WTC11 (cell line): Measurements from ENCODE around the gene ITGA3. TPM values are rescaled to one million over a fixed set of nuclear protein-coding genes. Genes with fewer than 3 reads are reported as not detected.

ENCODE experiments used
- ATAC-seq: fragments of 200-7000 bp; cut with Tn5 transposase; 2 replicates; pipeline ENCODE4 v1.10.0; 2021; ENCODE audit warnings: mild to moderate bottlenecking, moderate library complexity
- CTCF ChIA-PET: fragments of 300-600 bp; sonication (Branson Sonifier 250); formaldehyde crosslinking; loops from one replicate; lab custom pipeline; 2021; ENCODE audit warnings: antibody characterized with exemption; lab: Charles Lee
- POLR2A ChIA-PET: fragments of 350-600 bp; sonication (Branson Sonifier 250); formaldehyde crosslinking; loops from one replicate; lab custom pipeline; 2021; ENCODE audit warnings: antibody characterized with exemption; lab: Charles Lee
- DNase-seq: peaks from one replicate; pipeline ENCODE4 v3.0.0; 2021; ENCODE audit warnings: low spot score
- H3K27ac Mint-ChIP-seq: 2 replicates; pipeline ENCODE4 v1.8.0; 2021; ENCODE audit warnings: mixed read lengths
- H3K27me3 Mint-ChIP-seq: 2 replicates; pipeline ENCODE4 v1.8.0; 2021; ENCODE audit warnings: low read depth, mild to moderate bottlenecking, moderate library complexity, mixed read lengths
- H3K36me3 Mint-ChIP-seq: 2 replicates; pipeline ENCODE4 v1.8.0; 2021; ENCODE audit warnings: mixed read lengths
- H3K4me1 Mint-ChIP-seq: 2 replicates; pipeline ENCODE4 v1.8.0; 2022; ENCODE audit warnings: mixed read lengths
- H3K4me3 Mint-ChIP-seq: 2 replicates; pipeline ENCODE4 v1.8.0; 2021; ENCODE audit warnings: mild to moderate bottlenecking, moderate library complexity, mixed read lengths
- H3K9me3 Mint-ChIP-seq: 2 replicates; pipeline ENCODE4 v1.8.0; 2021; ENCODE audit warnings: mixed read lengths
- ARID4B ChIP-seq: sonication (generic); formaldehyde crosslinking; IDR thresholded peaks from 2 replicates; pipeline ENCODE4 v1.8.0; 2023; ENCODE audit warnings: missing genetic modification reagents, mild to moderate bottlenecking, borderline replicate concordance
- E2F1 ChIP-seq: sonication (generic); formaldehyde crosslinking; IDR thresholded peaks from 2 replicates; pipeline ENCODE4 v1.8.0; 2022; ENCODE audit warnings: mild to moderate bottlenecking, missing genetic modification reagents
- E2F5 ChIP-seq: sonication (generic); formaldehyde crosslinking; IDR thresholded peaks from 2 replicates; pipeline ENCODE4 v1.8.1; 2022; ENCODE audit warnings: mild to moderate bottlenecking, moderate library complexity, missing genetic modification reagents
- EMX1 ChIP-seq: fragments of 250-450 bp; sonication (Bioruptor Pico); IDR thresholded peaks from 2 replicates; pipeline ENCODE4 v1.8.0; 2021; ENCODE audit warnings: mild to moderate bottlenecking
- ESRRA ChIP-seq: sonication (generic); formaldehyde crosslinking; IDR thresholded peaks from 2 replicates; pipeline ENCODE4 v1.8.1; 2022; ENCODE audit warnings: mild to moderate bottlenecking, missing genetic modification reagents, borderline replicate concordance
- FOXK1 ChIP-seq: sonication (generic); formaldehyde crosslinking; IDR thresholded peaks from 2 replicates; pipeline ENCODE4 v1.8.0; 2022; ENCODE audit warnings: mild to moderate bottlenecking, moderate library complexity, missing genetic modification reagents
- KAT7 ChIP-seq: sonication (generic); formaldehyde crosslinking; IDR thresholded peaks from 2 replicates; pipeline ENCODE4 v1.8.1; 2023; ENCODE audit warnings: missing genetic modification reagents, mild to moderate bottlenecking, borderline replicate concordance
- MLX ChIP-seq: sonication (generic); formaldehyde crosslinking; IDR thresholded peaks from 2 replicates; pipeline ENCODE4 v1.8.1; 2023; ENCODE audit warnings: mild to moderate bottlenecking, missing genetic modification reagents, moderate library complexity
- NR2C2 ChIP-seq: sonication (generic); formaldehyde crosslinking; IDR thresholded peaks from 2 replicates; pipeline ENCODE4 v1.8.0; 2022; ENCODE audit warnings: mild to moderate bottlenecking, missing genetic modification reagents
- PREB ChIP-seq: sonication (generic); formaldehyde crosslinking; IDR thresholded peaks from 2 replicates; pipeline ENCODE4 v1.8.1; 2022; ENCODE audit warnings: mild to moderate bottlenecking, missing genetic modification reagents, moderate library complexity, borderline replicate concordance
- SOX15 ChIP-seq: fragments of 250-450 bp; sonication (Bioruptor Pico); IDR thresholded peaks from 2 replicates; pipeline ENCODE4 v1.9.0; 2021; ENCODE audit warnings: mild to moderate bottlenecking
- TEAD1 ChIP-seq: sonication (generic); formaldehyde crosslinking; IDR thresholded peaks from 2 replicates; pipeline ENCODE4 v1.8.0; 2022; ENCODE audit warnings: mild to moderate bottlenecking, missing genetic modification reagents
- ZBTB21 ChIP-seq: sonication (generic); formaldehyde crosslinking; IDR thresholded peaks from 2 replicates; pipeline ENCODE4 v1.8.1; 2023; ENCODE audit warnings: mild to moderate bottlenecking, missing genetic modification reagents, borderline replicate concordance
- ZNF219 ChIP-seq: sonication (generic); formaldehyde crosslinking; IDR thresholded peaks from 2 replicates; pipeline ENCODE4 v1.8.0; 2023; ENCODE audit warnings: missing genetic modification reagents, mild to moderate bottlenecking, borderline replicate concordance
- ZNF416 ChIP-seq: fragments of 250-450 bp; sonication (Bioruptor Pico); IDR thresholded peaks from 2 replicates; pipeline ENCODE4 v1.9.0; 2021; ENCODE audit warnings: mild to moderate bottlenecking, inconsistent platforms
- ZNF425 ChIP-seq: fragments of 250-450 bp; sonication (Bioruptor Pico); conservative IDR thresholded peaks from 2 replicates; pipeline ENCODE4 v1.9.0; 2021; ENCODE audit warnings: mild to moderate bottlenecking
- total RNA-seq: library from RNA; stranded (reverse); gene quantifications from 3 replicates; pipeline ENCODE4 v1.2.3, GENCODE V29; 2021
- TF ChIP-seq, protein P1 (sequence below): sonication (generic); formaldehyde crosslinking; IDR thresholded peaks from 2 replicates; pipeline ENCODE4 v1.8.1; 2023; ENCODE audit warnings: mild to moderate bottlenecking, missing genetic modification reagents, borderline replicate concordance
- TF ChIP-seq, protein P2 (sequence below): fragments of 250-450 bp; sonication (Bioruptor Pico); IDR thresholded peaks from 2 replicates; pipeline ENCODE4 v1.9.0; 2021; ENCODE audit warnings: moderate library complexity, mild to moderate bottlenecking, inconsistent platforms, borderline replicate concordance

ITGA3 gene
- total RNA-seq, 1 experiment from 2014 or later, result 35.3 TPM

- TF ChIP-seq, protein P1, sequence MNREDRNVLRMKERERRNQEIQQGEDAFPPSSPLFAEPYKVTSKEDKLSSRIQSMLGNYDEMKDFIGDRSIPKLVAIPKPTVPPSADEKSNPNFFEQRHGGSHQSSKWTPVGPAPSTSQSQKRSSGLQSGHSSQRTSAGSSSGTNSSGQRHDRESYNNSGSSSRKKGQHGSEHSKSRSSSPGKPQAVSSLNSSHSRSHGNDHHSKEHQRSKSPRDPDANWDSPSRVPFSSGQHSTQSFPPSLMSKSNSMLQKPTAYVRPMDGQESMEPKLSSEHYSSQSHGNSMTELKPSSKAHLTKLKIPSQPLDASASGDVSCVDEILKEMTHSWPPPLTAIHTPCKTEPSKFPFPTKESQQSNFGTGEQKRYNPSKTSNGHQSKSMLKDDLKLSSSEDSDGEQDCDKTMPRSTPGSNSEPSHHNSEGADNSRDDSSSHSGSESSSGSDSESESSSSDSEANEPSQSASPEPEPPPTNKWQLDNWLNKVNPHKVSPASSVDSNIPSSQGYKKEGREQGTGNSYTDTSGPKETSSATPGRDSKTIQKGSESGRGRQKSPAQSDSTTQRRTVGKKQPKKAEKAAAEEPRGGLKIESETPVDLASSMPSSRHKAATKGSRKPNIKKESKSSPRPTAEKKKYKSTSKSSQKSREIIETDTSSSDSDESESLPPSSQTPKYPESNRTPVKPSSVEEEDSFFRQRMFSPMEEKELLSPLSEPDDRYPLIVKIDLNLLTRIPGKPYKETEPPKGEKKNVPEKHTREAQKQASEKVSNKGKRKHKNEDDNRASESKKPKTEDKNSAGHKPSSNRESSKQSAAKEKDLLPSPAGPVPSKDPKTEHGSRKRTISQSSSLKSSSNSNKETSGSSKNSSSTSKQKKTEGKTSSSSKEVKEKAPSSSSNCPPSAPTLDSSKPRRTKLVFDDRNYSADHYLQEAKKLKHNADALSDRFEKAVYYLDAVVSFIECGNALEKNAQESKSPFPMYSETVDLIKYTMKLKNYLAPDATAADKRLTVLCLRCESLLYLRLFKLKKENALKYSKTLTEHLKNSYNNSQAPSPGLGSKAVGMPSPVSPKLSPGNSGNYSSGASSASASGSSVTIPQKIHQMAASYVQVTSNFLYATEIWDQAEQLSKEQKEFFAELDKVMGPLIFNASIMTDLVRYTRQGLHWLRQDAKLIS, result no peak
- TF ChIP-seq, protein P2, sequence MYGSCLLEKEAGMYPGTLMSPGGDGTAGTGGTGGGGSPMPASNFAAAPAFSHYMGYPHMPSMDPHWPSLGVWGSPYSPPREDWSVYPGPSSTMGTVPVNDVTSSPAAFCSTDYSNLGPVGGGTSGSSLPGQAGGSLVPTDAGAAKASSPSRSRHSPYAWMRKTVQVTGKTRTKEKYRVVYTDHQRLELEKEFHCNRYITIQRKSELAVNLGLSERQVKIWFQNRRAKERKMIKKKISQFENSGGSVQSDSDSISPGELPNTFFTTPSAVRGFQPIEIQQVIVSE (CRISPR knock-in tag), result no peak
- TF ChIP-seq EMX1 (CRISPR knock-in tag) (no peak), ESRRA (CRISPR knock-in tag) (no peak), TEAD1 (CRISPR knock-in tag) (no peak), E2F1 (no peak)
These were observed 45.0 kb downstream of the ITGA3 start (continued) for GRCh38 chr17:50100921-50101345.

- no peak overlapping the region for H3K27ac Mint-ChIP-seq
- CTCF ChIA-PET, result interaction anchor here (1.0 to 3.5 kb wide), 10 partner anchors 7 to 149 kb away, joined by 3 to 17 read pairs (median 5); no protein-coding TSS in a partner anchor
- TF ChIP-seq ZNF416 (CRISPR knock-in tag) (no peak), E2F5 (CRISPR knock-in tag) (no peak), SOX15 (no peak), MLX (CRISPR knock-in tag) (no peak), KAT7 (CRISPR knock-in tag) (no peak), ZBTB21 (CRISPR knock-in tag) (no peak), PREB (CRISPR knock-in tag) (no peak), ZNF219 (CRISPR knock-in tag) (no peak), ZNF425 (CRISPR knock-in tag) (no peak), FOXK1 (no peak), ARID4B (CRISPR knock-in tag) (no peak), NR2C2 (CRISPR knock-in tag) (no peak)
- TF ChIP-seq, protein P2 (CRISPR knock-in tag), result no peak
These were observed 45.6 kb downstream of the ITGA3 start for GRCh38 chr17:50101346-50102163.

More at GRCh38 chr17:50101346-50102163, 45.6 kb downstream of the ITGA3 start:
- no peak for DNase-seq
- no peaks in the 10 kb centered on the region for H3K9me3 Mint-ChIP-seq
- no peaks in the 10 kb centered on the region for H3K27me3 Mint-ChIP-seq
- POLR2A ChIA-PET, result interaction anchor here (1.1 to 1.5 kb wide), 2 partner anchors 50 to 60 kb away, joined by 4 read pairs; no protein-coding TSS in a partner anchor
- peaks cover 18% of the 10 kb centered on the region for H3K4me1 Mint-ChIP-seq
- no peaks in the 10 kb centered on the region for H3K36me3 Mint-ChIP-seq
- H3K4me3 Mint-ChIP-seq, result no peak overlapping the region; the same call in 1 of the 2 replicates
- peak; percentile 66 for ATAC-seq
